Cortex of kidney (tissue), 1 donor: ENCODE results near the gene CLDN34.

Experiments used
- DNase-seq: peaks from one replicate; lab custom pipeline; 2025; lab: John Stamatoyannopoulos, UW

CLDN34 gene

DNA sequence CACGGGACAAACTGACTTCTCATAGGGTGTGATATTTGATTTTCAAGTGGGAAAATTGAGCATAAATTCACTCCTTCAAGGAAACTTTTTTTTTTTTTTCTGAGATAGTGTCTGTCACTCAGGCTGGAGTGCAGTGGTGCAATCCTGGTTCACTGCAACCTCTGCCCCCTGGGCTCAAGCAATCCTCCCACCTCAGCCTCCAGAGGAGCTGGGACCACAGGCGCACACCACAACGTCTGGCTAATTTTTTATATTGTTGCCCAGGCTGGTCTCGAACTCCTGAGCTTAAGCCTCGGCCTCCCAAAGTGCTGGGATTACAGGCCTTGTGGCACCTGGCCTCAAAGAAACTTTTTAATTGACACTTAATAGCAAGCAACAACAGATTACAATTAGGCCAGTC, 13.8 kb downstream of the CLDN34 start:
- DNase-seq: no peak

- DNase-seq: no peak
These were observed 16.3 kb downstream of the CLDN34 start for GRCh38 chrX:9983441-9983840.

DNA sequence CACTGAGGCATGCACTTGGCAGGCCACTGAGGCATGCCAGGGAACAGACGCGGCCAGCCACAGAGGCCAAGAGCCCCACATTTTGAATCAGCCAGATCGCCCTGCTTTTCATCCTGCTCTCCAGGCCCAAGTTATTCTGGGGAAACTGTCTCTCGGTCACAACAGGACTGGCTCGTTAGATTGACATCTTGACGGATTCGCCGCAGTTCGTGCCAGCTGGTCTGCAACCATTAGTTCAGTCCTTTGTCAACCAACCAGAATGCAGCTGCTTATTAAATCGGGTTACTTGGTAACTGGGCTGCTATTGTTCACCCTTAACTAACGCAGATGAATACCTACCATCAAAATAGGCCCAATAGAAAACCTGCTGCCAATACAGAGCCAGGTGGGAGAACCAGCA, 16.7 kb downstream of the CLDN34 start:
- no peak for DNase-seq

DNA sequence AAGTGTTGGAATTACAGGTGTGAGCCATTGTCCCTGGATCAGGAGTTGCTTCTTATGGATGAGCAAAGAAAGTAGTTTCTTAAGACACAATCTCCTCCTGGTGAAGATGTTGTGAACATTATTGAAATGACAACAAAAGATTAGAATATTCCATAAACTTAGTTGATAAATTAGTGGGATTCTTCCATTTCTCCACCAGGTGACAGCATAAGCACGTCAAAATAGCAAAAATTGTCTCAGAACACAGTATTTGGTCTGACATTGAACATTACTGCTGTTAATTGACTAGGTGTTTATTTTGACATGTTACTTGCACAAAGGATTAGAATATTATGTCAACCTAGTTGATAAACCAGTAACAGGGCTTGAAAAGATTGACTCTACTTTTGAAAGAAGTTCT, 21.6 kb downstream of the CLDN34 start:
- DNase-seq: no peak

DNA sequence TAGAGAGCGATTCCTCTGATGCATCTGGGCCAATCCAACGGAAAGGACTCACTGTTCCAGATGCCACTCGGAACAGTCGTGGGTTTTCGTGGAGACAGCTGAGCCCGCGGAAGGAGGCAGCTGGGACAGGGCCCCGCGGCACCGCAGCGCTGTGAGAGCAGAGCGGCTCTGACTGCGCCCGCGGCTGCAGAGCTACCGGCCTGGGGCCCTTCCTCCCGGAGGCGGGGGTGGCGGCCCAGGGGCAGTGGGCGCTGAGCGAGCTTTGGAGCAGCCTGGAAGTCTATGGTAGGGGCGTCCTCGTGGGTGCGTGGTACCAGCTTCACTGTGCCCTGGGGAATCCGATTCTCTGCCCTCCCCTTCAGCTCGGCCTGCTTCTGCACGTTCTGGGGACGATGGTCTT, 24.9 kb downstream of the CLDN34 start:
- DNase-seq: no peak

DNA sequence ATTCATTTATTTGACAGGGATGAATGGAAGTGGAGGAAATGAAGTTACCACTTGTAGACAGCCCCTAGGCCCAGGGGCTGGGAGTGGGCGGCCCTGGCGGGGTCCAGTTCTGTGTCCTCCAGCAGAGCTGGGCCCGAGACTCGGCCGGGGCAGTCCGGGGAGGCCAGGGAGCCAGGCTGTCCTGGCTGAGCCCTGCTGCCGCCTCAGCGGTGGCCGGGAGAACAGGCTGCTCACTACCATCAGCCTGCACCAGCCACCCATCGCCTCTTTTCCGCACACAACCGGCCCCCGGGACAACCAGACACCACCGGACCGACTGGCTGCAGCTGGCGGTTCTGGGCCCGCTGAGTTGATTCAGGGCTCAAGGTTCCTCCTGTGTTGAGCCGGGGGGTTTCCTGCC, 25.6 kb downstream of the CLDN34 start:
- DNase-seq: no peak

DNA sequence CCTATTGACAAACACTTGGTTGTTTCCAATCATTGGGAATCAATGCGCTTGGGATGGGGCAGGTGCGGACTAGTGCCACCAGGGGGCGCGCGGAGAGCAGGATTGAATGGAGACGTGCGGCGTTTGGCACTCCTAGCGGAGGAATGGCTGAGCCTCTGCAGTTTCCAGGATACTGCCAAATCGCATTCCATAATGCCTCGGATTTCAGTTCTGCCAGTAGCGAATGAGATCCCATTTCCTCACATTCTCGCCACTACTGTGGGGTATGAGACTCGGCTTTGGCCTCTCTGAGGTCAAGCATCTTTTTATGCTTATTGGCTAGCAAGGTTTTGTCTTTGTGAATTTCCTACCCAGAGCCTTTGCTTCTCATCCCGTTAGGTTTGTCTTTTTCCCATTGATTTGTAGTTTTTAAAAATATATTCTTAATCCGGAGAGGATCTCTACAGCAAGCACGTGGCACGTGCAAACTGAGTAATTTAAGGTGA, 28.7 kb downstream of the CLDN34 start:
- DNase-seq: no peak

DNA sequence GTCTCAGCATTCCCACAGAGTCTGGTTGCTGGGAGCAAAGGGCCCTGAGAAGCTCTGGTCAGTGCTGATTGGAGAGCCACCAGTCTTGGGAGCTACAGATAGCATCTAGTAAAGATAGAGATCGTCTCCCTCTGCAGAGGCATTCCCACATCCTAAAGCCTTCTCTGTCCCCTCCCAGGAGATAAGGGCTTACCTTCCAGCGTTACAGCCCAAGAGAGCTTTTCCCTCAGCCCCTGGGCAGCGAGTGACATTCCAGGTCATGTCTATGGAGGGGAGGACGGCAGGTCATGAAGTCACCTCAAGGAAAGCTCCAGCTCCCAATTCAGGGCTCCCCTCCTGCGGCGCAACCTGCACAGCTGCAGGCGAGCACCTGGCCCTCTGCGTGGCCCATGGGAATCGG, 29.9 kb downstream of the CLDN34 start:
- no peak for DNase-seq

DNA sequence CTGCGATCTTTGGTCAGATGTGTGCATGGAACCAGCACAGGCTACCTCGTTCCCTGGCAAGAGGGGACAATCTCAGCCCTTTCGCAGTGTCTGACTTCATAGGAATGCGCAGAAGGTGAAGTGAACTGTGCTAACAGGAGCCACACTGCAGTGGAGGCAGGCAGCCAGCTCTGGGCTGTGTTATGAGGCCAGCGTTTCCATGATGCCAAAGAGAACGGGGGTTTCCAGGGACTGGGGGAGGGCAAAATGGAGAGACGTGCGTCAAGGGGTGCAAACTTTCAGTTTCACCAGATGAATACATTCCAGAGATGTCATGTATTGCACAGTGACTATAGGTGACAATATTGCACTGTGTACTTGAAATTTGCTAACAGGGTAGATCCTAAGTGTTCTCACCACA, 30.4 kb downstream of the CLDN34 start:
- no peak for DNase-seq

DNA sequence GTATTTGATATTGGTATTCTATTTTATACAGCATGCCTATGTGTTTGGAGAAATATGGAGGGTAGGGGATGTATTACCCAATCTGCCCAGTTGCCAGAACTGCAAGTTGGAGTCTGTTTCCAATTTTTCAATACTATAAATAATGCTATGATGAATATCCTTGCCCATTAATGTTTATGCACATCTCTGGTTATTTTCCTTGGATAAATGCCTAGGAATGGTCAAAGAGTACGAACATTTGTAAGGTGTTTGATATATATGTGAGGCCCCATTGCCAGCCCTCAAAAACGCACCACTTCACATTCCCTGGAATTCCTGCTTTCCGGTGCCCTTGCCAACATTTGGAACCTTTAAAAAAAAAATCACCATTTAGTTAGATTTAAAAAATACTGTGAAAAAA, 34.3 kb downstream of the CLDN34 start:
- no peak for DNase-seq

DNA sequence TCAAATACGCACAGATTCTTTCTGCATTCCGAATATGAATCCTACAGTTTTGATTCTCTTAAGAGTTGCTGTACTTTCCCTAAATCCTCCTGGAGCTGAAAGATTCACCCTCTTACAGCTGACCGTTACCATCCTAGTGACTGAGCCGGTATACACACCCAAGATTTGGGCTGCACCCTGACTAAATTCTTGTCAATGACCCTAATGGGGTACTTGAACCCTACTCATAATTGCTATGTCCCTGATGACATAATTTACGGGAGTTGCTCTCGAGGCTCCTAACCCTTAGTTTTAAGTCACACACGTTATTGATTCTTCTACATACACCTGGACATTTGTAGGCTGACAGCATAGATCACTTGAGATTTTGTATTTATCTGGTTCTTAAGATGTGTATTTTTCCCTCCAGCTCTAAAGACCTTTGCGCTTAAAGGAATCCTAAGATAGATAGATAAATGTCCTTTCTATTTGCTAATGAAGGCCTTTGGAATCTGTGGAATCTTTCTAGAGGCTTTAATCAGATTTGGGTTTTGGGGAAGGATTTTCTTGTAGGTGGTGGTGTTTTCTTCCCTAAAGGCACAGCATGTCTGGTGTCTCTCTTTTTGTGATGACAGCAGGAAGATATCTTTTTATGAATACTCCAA, 37.8 kb downstream of the CLDN34 start:
- DNase-seq: no peak

DNA sequence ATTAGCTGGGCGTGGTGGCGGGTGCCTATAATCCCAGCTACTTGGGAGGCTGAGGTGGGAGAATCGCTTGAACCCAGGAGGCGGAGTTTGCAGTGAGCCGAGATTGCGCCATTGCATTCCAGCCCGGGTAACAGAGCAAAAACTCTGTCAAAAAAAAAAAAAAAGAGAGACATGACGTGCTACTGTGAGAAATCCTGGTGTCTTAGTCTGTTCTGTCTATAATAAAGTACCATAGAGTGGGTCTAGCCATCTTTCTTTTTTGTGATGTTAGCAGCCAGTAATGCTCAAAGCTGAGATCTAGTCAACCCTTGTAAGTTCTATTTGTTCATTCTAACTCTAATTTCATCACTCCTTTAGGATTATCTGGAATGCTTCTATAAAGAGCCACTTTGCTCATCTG, 38.9 kb downstream of the CLDN34 start:
- DNase-seq: no peak

DNA sequence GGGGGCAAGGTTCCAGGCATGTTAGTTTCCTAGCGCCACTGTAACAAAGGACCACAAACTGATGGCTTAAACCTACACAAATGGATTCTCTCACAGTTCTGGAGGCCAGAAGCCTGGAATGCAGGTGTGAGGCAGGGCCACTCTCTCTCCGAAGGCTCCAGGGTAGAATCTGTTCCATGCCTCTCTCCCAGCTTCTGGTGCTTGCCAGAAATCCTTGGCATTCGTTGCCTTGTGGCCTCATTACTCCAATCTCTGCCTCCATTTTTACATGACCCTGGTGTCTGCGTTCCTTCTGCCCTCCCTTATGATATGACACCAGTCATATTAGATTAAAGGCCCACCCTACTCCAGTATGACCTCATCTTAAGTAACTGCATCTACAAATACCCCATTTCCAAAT, 39.6 kb downstream of the CLDN34 start:
- DNase-seq: no peak

- DNase-seq: no peak
These were observed 40.5 kb downstream of the CLDN34 start for GRCh38 chrX:10007621-10008020.

DNA sequence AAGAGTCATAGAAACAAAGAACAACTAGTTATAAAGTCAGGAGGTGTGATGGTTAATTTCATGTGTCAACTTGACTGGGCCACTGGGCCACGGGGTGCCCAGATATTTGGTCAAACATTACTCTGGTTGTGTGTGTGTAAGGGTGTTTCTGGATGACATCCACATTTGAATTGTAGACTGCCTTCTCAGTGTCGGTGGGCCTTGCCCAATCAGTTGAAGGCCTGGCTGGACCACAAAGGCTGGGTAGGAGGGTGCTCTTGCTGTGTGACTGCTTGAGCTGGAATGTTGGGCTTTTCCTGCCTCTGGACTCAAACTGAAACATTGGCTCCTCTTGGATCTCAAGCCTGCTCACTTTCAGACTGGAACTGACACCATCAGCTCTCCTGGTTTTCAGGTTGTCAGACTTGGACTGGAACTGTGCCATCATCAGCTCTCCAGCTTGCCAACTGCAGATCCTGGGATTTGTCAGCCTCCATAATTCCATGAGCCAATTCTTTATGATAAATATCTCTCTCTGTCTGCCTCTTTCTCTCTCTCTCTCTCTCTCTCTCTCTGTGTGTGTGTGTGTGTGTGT, 41.4 kb downstream of the CLDN34 start:
- no peak for DNase-seq

GRCh38 chrX:10009741-10010140, 42.6 kb downstream of the CLDN34 start:
- DNase-seq: no peak

DNA sequence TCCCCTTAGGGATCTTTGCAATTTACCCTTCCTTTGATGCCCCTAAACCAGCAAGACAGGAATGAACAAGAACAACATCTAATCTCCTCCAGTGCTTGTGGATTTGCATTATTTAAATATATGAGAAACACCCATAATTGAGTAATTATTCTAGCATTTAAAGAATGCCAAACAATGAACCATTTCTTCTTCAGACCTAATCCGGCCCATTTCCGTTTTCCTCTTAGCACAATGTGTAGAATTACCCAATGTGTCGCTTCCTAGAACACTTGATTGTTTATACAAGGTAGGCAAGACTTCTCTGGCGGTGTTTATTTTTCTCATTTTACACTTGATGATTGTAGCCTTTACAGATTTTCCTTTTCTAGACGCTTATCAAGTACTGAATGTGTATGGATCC, 43.5 kb downstream of the CLDN34 start:
- no peak for DNase-seq

DNA sequence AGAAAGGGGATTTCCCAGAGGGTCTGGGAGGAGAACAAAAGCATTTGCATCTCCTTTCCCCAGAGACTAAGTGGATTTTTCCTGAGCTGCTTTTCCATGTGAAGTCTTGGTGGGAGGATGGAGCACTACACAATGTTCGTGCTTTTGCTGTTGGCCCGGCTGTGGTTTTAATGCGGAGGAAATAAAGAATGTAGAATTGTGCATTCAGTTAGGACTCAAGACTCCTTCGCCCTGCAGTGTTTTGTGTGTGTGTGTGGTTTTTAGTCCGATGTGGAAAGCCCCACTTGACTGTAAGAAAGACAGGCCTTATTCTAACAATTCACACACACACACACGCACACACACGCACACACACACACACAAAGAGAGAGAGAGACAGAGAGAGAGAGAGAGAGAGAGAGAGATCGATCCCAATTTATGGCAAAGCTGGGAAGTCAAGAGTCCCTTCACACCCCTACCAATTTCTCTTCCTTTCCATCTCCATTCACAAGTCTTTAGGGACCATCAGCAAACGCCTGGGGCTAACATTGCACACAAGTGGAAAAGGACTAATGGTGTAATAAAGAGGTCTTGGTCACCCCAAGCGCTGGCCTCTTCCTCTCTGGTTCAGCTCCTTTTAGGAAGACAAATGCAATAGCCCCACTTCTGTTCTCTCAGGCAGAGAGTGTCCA, 44.2 kb downstream of the CLDN34 start:
- no peak for DNase-seq

DNA sequence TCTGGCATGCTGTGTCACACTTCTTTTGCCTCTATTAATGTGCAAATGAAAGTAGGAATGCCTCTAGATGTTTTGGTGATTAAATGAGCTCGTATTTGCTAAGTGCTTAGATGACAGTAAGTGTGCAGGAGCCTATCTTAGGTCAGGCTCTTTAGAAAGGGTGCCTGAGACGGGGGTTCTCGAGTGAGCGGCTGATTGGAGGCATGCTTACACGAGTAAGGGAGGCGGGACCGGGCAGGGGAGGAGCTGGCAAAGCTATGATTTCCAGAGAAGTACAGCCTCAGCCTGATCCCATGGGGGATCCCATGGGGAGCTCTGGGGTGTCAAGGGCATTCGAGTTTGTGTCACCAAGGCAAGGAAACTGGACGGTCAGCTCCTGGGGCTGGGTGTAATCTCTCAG, 44.8 kb downstream of the CLDN34 start:
- DNase-seq: no peak

GRCh38 chrX:10014462-10015354, 47.5 kb downstream of the CLDN34 start:
- peak; percentile 10 for DNase-seq

DNA sequence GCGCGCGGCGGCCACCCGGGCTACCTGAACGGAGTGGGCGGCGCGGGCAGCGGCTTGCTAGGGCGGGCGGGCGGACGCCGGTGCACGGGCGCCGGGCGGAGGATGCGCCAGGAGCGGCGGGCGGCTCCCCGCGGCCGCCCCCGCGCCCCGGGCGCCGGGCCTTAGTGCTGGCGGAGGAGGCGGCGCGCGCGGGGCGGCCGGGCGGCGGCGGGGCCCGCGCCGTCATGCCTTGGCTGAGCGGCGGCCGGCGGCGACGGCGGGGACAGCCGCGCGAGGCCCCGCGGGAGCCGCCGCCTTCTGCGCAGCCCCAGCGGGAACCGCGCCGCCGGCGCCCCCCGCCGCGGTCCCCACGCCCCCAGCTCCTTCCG, 48.2 kb downstream of the CLDN34 start:
- no peak for DNase-seq

- no peak for DNase-seq
These were observed 48.8 kb downstream of the CLDN34 start for GRCh38 chrX:10015723-10016518.
